Astrocyte (in vitro differentiated cells and primary cell): Measurements from ENCODE around the gene DTNA.

Experiments used
- EZH2 ChIP-seq: IDR thresholded peaks from 2 replicates; pipeline ENCODE4 v1.6.1; 2012; ENCODE audit warnings: mild to moderate bottlenecking, low read length, inconsistent platforms; ENCODE audit not compliant: insufficient read depth
- TF ChIP-seq, protein P1 (sequence below): IDR thresholded peaks from 2 replicates; pipeline ENCODE4 v1.5.1; 2011; ENCODE audit warnings: low read depth, mild to moderate bottlenecking, inconsistent platforms, low read length, moderate library complexity; ENCODE audit not compliant: insufficient read depth

DNA sequence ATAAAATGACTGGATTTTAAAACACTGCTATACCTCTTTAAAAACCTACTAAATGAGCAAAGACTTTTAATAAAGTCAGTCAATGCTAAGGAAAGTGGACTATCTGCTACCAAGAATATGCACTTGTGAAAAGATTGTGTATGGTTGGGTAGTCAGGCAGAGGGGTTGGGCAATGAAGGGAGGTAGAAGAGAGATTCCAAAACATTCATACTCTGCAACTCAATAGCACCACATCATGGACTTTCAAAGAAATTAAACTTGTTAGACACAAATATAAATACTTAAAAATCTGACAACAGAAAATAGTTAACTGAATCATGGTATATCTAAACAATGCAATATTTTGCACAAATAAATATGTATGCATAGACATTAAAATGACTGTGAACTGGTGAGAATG is 191.2 kb downstream of the DTNA start:
- TF ChIP-seq, protein P1, sequence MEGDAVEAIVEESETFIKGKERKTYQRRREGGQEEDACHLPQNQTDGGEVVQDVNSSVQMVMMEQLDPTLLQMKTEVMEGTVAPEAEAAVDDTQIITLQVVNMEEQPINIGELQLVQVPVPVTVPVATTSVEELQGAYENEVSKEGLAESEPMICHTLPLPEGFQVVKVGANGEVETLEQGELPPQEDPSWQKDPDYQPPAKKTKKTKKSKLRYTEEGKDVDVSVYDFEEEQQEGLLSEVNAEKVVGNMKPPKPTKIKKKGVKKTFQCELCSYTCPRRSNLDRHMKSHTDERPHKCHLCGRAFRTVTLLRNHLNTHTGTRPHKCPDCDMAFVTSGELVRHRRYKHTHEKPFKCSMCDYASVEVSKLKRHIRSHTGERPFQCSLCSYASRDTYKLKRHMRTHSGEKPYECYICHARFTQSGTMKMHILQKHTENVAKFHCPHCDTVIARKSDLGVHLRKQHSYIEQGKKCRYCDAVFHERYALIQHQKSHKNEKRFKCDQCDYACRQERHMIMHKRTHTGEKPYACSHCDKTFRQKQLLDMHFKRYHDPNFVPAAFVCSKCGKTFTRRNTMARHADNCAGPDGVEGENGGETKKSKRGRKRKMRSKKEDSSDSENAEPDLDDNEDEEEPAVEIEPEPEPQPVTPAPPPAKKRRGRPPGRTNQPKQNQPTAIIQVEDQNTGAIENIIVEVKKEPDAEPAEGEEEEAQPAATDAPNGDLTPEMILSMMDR: no peak
- no peak for TF ChIP-seq EZH2
